PFSK-1 (cell line): ENCODE measurements around the gene RAB3IP.

Experiments used
- POLR2AphosphoS5 ChIP-seq: IDR thresholded peaks from 2 replicates; pipeline ENCODE4 v1.6.1; 2012; ENCODE audit warnings: low read depth, mild to moderate bottlenecking, control low read depth, low read length, moderate library complexity
- REST ChIP-seq, 2 experiments: IDR thresholded peaks; 2 replicates each; pipeline versions ENCODE4 v1.6.1 to v1.8.0; 2011 to 2012; ENCODE audit warnings: low read depth in 2 of 2, low read length in 2 of 2, control low read depth in 1 of 2, inconsistent platforms in 1 of 2, mild to moderate bottlenecking in 1 of 2, moderate library complexity in 1 of 2; ENCODE audit not compliant: insufficient read depth in 1 of 2
- TAF1 ChIP-seq: IDR thresholded peaks from 2 replicates; pipeline ENCODE4 v1.6.1; 2012; ENCODE audit warnings: low read length, control low read depth, borderline replicate concordance; ENCODE audit not compliant: insufficient read depth

DNA sequence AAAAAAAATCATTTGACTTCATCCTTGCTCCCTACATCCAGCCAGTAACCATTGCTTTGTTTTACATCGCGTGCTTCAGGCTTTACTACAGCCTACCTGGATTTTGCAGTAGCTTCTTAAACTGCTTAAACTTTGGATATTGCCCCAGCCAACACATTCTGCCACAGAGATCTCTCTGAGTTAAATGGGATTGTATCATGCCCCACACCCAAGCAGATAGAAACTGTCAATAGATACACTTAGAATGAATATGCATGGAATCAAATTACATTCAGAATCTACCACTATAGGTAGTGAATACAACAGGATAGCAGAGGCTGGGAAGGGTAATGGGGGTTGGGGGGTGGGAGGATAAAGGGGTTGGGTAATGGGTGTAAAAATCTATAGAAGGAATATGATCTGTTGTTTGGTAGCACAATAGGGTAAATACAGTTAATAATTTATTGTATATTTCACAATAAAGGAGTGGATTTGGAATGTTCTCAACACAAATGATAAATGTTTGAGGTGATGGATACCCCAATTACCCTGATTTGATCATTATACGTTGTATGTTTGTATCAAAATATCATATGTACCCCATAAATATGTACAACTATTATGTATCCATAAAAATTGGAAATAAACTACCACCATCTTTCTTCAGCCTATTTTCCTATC, 83.7 kb downstream of the RAB3IP start:
- TF ChIP-seq TAF1 (no peak), POLR2AphosphoS5 (no peak), REST (IDR thresholded peaks at IDR 0.05; ENCODE audit: insufficient read depth in 1 of 2, low read depth in 2 of 2, low read length in 2 of 2) (no peak)
